SU-DHL-6 (cell line): Measurements from ENCODE around the gene VEGFB.

Experiments used
- EZH2phosphoT487 ChIP-seq: fragments of 200-600 bp; sonication (generic), shearing (Covaris generic); conservative IDR thresholded peaks from 2 replicates; pipeline ENCODE4 v1.6.1; 2018; ENCODE audit warnings: mild to moderate bottlenecking, antibody characterized with exemption, low read length, moderate library complexity, mixed read lengths
- TF ChIP-seq, protein P1 (sequence below): fragments of 200-600 bp; sonication (generic); IDR thresholded peaks from one replicate; pipeline ENCODE4 v1.5.1; 2017; ENCODE audit warnings: antibody characterized with exemption, mild to moderate bottlenecking, low read length, moderate library complexity; ENCODE audit not compliant: insufficient read depth, poor library complexity, severe bottlenecking

DNA sequence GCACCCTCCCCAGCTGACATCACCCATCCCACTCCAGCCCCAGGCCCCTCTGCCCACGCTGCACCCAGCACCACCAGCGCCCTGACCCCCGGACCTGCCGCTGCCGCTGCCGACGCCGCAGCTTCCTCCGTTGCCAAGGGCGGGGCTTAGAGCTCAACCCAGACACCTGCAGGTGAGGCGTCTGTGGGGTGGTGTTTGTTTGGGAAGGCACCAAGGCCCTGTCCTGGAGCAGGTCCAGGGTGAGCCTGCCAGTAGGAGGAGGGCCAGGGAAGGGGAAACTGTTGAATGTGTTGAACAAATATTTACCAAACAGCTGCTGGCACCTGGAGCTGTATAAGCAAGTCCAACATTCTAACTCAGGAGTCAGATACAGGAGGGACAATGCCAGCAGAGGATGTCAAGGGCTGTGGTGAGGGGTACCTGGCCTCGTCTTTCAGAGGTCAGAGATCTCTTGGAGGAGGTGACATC, 3.1 kb downstream of the VEGFB start:
- TF ChIP-seq, protein P1, sequence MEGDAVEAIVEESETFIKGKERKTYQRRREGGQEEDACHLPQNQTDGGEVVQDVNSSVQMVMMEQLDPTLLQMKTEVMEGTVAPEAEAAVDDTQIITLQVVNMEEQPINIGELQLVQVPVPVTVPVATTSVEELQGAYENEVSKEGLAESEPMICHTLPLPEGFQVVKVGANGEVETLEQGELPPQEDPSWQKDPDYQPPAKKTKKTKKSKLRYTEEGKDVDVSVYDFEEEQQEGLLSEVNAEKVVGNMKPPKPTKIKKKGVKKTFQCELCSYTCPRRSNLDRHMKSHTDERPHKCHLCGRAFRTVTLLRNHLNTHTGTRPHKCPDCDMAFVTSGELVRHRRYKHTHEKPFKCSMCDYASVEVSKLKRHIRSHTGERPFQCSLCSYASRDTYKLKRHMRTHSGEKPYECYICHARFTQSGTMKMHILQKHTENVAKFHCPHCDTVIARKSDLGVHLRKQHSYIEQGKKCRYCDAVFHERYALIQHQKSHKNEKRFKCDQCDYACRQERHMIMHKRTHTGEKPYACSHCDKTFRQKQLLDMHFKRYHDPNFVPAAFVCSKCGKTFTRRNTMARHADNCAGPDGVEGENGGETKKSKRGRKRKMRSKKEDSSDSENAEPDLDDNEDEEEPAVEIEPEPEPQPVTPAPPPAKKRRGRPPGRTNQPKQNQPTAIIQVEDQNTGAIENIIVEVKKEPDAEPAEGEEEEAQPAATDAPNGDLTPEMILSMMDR: no peak
- no peak for TF ChIP-seq EZH2phosphoT487
